Activated T-helper 17 cell treated with anti-CD3 and anti-CD28 coated beads, Interleukin-2, amount 50 U/mL, for 72 hours (primary cell): ENCODE data around the gene ADGRG3. TPM values are rescaled to one million over a fixed set of nuclear protein-coding genes. Genes with fewer than 3 reads are reported as not detected.
A peak's percentile ranks its signal among the peaks of the same experiment; 100 is the strongest.
"Not testable (repeated sequence)": the region's sequence is repeated elsewhere in the genome, so short reads cannot be mapped to it uniquely, and the experiment has no call there.

ENCODE experiments used
- ATAC-seq: fragments of 150-1000 bp; cut with Tn5 transposase; replicated peaks from 2 replicates; pipeline ENCODE4 v1.10.0; 2021; ENCODE audit warnings: mild to moderate bottlenecking, moderate library complexity
- H3K27ac Mint-ChIP-seq: one replicate; pipeline ENCODE4 v1.8.0; 2022; ENCODE audit warnings: mixed read lengths
- H3K27me3 Mint-ChIP-seq: one replicate; pipeline ENCODE4 v1.8.0; 2022; ENCODE audit warnings: mixed read lengths
- H3K36me3 Mint-ChIP-seq: one replicate; pipeline ENCODE4 v1.8.0; 2022; ENCODE audit warnings: low read depth, mild to moderate bottlenecking, mixed read lengths
- H3K4me1 Mint-ChIP-seq: one replicate; pipeline ENCODE4 v1.8.0; 2022; ENCODE audit warnings: mixed read lengths
- H3K4me3 Mint-ChIP-seq: one replicate; pipeline ENCODE4 v1.8.0; 2022; ENCODE audit warnings: mild to moderate bottlenecking, mixed read lengths
- H3K9me3 Mint-ChIP-seq: one replicate; pipeline ENCODE4 v1.8.0; 2022; ENCODE audit warnings: mixed read lengths
- total RNA-seq, 2 donors: library from RNA; stranded (reverse); gene quantifications; one replicate each; pipeline ENCODE4 v1.2.3, GENCODE V29; 2022

The ADGRG3 gene
- total RNA-seq, 2 donors from 2014 or later: not detected

GRCh38 chr16:57725554-57725953 lies 57.4 kb downstream of the ADGRG3 start:
- Mint-ChIP-seq H3K27ac (peak overlapping the region; percentile 46), H3K36me3 (no peaks in the 10 kb centered on the region), H3K27me3 (no peaks in the 10 kb centered on the region), H3K9me3 (no peaks in the 10 kb centered on the region), H3K4me3 (no peak overlapping the region), H3K4me1 (peaks cover 8% of the 10 kb centered on the region)
- ATAC-seq: no peak

DNA sequence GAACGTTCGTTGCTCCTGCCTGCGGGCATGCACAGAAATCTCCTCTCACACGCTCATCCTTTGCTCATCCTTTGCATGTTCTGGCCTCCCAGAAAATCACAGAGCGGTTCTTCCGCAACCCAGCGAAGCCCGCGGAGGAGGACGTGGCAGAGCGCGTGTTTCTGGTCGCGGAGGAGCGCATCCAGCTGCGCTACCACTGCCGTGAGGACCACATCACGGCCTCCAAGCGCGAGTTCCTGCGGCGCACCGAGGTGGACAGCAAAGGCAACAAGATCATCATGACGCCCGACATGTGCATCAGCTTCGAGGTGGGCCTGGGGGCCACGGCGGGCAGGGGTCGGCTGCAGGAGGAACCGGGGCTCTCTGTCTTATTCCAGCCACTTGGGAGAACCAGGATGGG lies 57.9 kb downstream of the ADGRG3 start:
- no peak overlapping the region for H3K27ac Mint-ChIP-seq
- H3K4me1 Mint-ChIP-seq: peaks cover 8% of the 10 kb centered on the region
- no peaks in the 10 kb centered on the region for H3K36me3 Mint-ChIP-seq
- no peaks in the 10 kb centered on the region for H3K9me3 Mint-ChIP-seq
- ATAC-seq: no peak
- no peaks in the 10 kb centered on the region for H3K27me3 Mint-ChIP-seq
- no peak overlapping the region for H3K4me3 Mint-ChIP-seq

GRCh38 chr16:57726433-57726947 lies 58.4 kb downstream of the ADGRG3 start:
- no peak for ATAC-seq
- peaks cover 12% of the 10 kb centered on the region for H3K4me1 Mint-ChIP-seq
- H3K4me3 Mint-ChIP-seq: no peak overlapping the region
- H3K27me3 Mint-ChIP-seq: no peaks in the 10 kb centered on the region
- no peak overlapping the region for H3K27ac Mint-ChIP-seq
- H3K9me3 Mint-ChIP-seq: no peaks in the 10 kb centered on the region
- H3K36me3 Mint-ChIP-seq: no peaks in the 10 kb centered on the region

GRCh38 chr16:57727610-57728009 lies 59.5 kb downstream of the ADGRG3 start:
- H3K36me3 Mint-ChIP-seq: no peaks in the 10 kb centered on the region
- H3K9me3 Mint-ChIP-seq: peaks cover 2% of the 10 kb centered on the region
- no peaks in the 10 kb centered on the region for H3K27me3 Mint-ChIP-seq
- peaks cover 13% of the 10 kb centered on the region for H3K4me1 Mint-ChIP-seq
- H3K4me3 Mint-ChIP-seq: no peak overlapping the region
- ATAC-seq: no peak
- no peak overlapping the region for H3K27ac Mint-ChIP-seq

DNA sequence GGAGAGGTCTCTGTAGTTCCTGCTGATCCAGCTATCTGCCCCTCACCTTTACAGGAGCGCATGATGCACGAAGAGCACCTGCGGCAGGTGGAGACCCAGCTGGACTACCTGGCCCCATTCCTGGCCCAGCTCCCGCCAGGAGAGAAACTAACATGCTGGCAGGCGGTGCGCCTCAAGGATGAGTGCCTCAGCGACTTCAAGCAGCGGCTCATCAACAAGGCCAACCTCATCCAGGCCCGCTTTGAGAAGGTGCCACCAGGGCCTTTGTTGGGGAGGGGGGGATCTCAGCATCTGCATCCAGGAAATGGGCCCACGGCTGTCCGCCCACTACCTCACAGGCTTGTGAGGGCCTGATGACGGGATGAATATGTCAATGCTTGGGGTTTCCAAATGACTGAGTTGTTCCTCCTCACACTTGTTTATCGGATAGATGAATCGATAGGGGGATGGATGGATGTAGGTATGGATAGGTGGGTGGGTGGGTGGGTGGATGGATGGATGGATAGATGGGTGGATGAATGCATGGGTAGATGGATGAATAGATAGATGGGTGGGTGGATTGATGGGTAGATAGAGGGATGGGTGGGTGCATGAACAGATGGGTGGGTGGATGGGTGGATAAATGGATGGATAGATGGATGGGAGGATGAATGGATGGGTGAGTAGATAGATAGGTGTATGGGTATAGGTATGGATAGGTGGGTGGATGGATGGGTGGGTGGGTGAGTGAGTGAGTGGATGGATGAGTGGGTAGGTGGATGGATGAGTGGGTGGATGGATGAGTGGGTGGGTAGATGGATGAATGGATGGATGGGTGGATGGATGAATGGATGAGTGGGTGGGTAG lies 60.5 kb downstream of the ADGRG3 start:
- Mint-ChIP-seq H3K4me1 (peaks cover 13% of the 10 kb centered on the region), H3K36me3 (no peaks in the 10 kb centered on the region), H3K27ac (peak overlapping the region; percentile 61), H3K4me3 (no peak overlapping the region), H3K27me3 (no peaks in the 10 kb centered on the region), H3K9me3 (peaks cover 11% of the 10 kb centered on the region)
- peak; percentile 65 for ATAC-seq

DNA sequence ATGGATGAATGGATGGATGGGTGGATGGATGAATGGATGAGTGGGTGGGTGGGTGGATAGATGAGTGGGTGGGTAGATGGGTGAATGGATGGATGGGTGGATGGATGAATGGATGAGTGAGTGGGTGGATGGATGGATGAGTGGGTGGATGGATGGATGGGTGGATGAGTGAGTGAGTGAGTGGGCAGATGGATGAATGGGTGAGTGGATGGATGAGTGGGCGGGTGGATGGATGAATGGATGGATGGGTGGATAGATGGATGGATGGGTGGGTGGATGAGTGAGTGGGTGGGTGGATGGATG lies 61.0 kb downstream of the ADGRG3 start:
- Mint-ChIP-seq H3K27ac (peak overlapping the region; percentile 61), H3K9me3 (peaks cover 11% of the 10 kb centered on the region), H3K4me1 (peaks cover 13% of the 10 kb centered on the region), H3K27me3 (no peaks in the 10 kb centered on the region), H3K4me3 (no peak overlapping the region), H3K36me3 (no peaks in the 10 kb centered on the region)
- no peak for ATAC-seq

- not testable (repeated sequence) for H3K4me3 Mint-ChIP-seq, H3K36me3 Mint-ChIP-seq, ATAC-seq, H3K27me3 Mint-ChIP-seq, H3K27ac Mint-ChIP-seq
- H3K9me3 Mint-ChIP-seq: peaks cover 11% of the 10 kb centered on the region
- peaks cover 13% of the 10 kb centered on the region for H3K4me1 Mint-ChIP-seq
These were observed 61.7 kb downstream of the ADGRG3 start for GRCh38 chr16:57729852-57730251.

DNA sequence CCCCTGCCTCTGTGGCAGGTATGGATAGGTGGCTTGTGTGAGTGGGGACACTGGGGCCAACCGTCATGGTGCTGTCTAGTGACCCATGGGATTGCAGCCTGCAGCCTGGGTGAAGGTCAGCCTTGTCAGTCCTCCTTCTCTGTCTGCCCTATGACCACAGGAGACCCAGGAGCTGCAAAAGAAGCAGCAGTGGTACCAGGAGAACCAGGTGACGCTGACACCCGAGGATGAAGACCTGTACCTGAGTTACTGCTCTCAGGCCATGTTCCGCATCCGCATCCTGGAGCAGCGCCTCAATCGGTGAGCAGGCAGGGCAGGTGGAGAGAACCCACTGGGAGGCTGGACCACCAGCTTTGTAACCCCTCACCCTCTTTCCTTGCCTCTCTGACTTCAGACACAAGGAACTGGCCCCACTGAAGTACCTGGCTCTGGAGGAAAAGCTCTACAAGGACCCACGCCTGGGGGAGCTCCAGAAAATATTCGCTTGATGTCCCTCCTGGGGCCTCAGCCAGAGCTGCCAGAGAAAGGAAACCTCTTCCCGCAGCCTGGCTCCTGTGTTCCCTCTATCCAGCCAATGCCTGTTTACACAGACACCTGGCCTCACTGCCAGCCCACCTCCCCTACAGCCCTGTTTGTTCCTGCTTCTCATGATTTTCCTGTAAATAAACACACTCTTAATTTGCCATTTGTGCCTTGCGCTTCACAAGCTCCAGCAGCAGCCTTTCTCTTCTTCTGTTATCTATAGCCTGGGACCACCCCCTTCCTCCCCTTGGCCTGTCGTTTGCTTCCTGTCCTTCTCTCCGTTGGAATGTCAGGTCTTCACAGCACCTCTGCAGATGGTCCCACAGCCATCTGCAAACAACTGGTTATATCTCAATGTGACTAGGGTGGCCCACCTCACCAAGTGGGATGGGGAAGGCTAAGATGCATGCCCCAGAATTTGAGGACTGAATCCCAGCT lies 62.9 kb downstream of the ADGRG3 start:
- peaks cover 7% of the 10 kb centered on the region for H3K36me3 Mint-ChIP-seq
- no peaks in the 10 kb centered on the region for H3K27me3 Mint-ChIP-seq
- ATAC-seq: no peak
- peaks cover 13% of the 10 kb centered on the region for H3K4me1 Mint-ChIP-seq
- H3K27ac Mint-ChIP-seq: no peak overlapping the region
- no peak overlapping the region for H3K4me3 Mint-ChIP-seq
- peaks cover 11% of the 10 kb centered on the region for H3K9me3 Mint-ChIP-seq

- Mint-ChIP-seq H3K27me3 (no peaks in the 10 kb centered on the region), H3K27ac (no peak overlapping the region), H3K4me1 (peaks cover 19% of the 10 kb centered on the region), H3K36me3 (peaks cover 7% of the 10 kb centered on the region), H3K9me3 (peaks cover 11% of the 10 kb centered on the region), H3K4me3 (no peak overlapping the region)
- ATAC-seq: no peak
These were observed 63.9 kb downstream of the ADGRG3 start for GRCh38 chr16:57732037-57732436.

- Mint-ChIP-seq H3K27me3 (no peaks in the 10 kb centered on the region), H3K36me3 (peaks cover 7% of the 10 kb centered on the region), H3K9me3 (peaks cover 11% of the 10 kb centered on the region), H3K4me3 (peak overlapping the region; percentile 62), H3K4me1 (peaks cover 19% of the 10 kb centered on the region), H3K27ac (peak overlapping the region; percentile 66)
- ATAC-seq: no peak
These were observed 64.6 kb downstream of the ADGRG3 start for GRCh38 chr16:57732714-57733113.

GRCh38 chr16:57734308-57734924 lies 66.3 kb downstream of the ADGRG3 start:
- H3K36me3 Mint-ChIP-seq: peaks cover 7% of the 10 kb centered on the region
- no peak for ATAC-seq

DNA sequence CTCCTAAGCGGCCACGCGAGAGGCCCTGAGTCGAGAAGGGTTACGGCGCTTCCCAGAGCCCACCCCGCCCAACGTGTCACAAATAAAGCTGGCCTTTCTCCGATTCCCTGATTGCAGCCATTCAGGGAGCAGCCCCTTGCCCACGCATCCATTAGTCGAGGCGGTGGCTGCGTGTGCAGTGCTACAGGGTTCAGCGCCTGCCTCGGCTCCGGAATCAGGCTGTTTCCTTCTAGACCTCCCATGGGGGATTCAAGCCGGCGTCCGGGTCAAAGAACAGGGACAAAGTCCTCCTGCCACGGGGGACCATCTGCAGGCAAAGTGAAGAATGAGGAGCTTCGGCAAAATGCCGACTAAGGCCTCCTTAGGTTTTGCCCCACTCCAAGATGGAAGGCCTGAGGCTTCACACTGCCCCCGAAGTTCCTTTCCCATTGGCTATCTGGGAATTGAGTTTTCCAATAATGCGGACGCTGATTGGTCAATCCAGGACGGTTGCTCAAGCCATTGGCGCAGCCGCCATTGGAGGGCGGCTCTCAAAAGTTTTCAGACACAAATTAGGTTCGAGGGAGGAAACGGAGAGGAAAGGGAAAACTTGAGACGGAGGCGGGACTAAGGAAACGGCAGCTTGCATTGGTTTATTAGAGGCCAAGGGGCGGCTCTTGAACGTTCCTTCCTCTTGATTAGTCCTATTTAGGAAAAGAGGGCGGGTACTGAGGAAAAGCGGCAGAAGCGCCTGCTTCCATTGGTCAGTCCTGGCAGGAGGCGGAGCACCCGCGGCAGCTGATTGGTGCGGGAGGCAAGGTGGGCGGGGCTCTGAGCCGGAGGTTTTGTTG lies 67.0 kb downstream of the ADGRG3 start:
- peaks cover 10% of the 10 kb centered on the region for H3K4me1 Mint-ChIP-seq
- H3K9me3 Mint-ChIP-seq: peaks cover 11% of the 10 kb centered on the region
- ATAC-seq: peak; percentile 91
- peaks cover 7% of the 10 kb centered on the region for H3K36me3 Mint-ChIP-seq
- peak overlapping the region; percentile 95 for H3K27ac Mint-ChIP-seq
- H3K27me3 Mint-ChIP-seq: no peaks in the 10 kb centered on the region
- H3K4me3 Mint-ChIP-seq: peak overlapping the region; percentile 91

More at GRCh38 chr16:57734308-57734924, 66.3 kb downstream of the ADGRG3 start:
- Mint-ChIP-seq H3K27ac (peak overlapping the region; percentile 95), H3K4me3 (peak overlapping the region; percentile 91), H3K4me1 (peaks cover 10% of the 10 kb centered on the region), H3K9me3 (peaks cover 11% of the 10 kb centered on the region), H3K27me3 (no peaks in the 10 kb centered on the region)

GRCh38 chr16:57735755-57736418 lies 67.8 kb downstream of the ADGRG3 start, which contains the start of gene KATNB1:
Gene KATNB1 (plus strand): TSS chr16:57735770. CDS start chr16:57737244, 1,474 bp downstream.
- peak within 1 kb of the TSS; percentile 91 for H3K4me3 Mint-ChIP-seq
- no peaks in the 10 kb centered on the region for H3K27me3 Mint-ChIP-seq
- H3K27ac Mint-ChIP-seq: peak within 1 kb of the TSS; percentile 95
- peaks cover 11% of the 10 kb centered on the region for H3K9me3 Mint-ChIP-seq
- peaks cover 7% of the 10 kb centered on the region for H3K36me3 Mint-ChIP-seq
- H3K4me1 Mint-ChIP-seq: peaks cover 10% of the 10 kb centered on the region
- no peak for ATAC-seq
